ENCODE data around the gene CD46. TPM values are rescaled to one million over a fixed set of nuclear protein-coding genes. Genes with fewer than 3 reads are reported as not detected.

The CD46 gene
- total and polyA plus RNA-seq, 4 experiments from 2014 or later = 171 to 234 (median 196) TPM

DNA sequence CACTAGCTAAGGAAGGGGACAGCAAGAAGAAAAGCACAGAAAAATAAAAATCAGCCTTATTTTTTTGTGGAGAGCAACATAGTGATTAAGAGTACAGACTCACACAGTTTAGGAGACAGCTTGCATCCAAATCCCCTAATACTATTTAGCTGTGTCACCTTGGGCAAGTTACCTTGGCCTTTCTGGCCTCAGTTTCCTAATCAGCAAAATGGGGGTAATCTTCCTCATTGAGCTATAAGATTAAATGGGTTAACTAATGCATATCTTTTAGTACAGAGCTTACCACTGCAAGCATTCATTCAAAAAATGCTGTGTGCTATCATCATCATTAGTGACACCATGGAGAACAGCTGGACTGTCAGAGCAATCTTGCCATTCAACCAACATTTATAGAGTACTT is 77.7 kb downstream of the CD46 start:
- intact Hi-C loops (cut with micrococcal nuclease) = loop anchor here (10.0 kb wide), 1 partner anchor 415 kb away; the partner anchor contains the start of gene PLXNA2
- peaks cover 75 to 95% (median 88%) of the 10 kb centered on the region in 4 donors for H3K4me1 Mint-ChIP-seq
- H3K27me3 ChIP-seq (ENCODE audit: insufficient read depth, low read length) = no peaks in the 10 kb centered on the region
- H3K9me3 ChIP-seq (ENCODE audit: control insufficient read depth in 1 of 2, low read length in 2 of 2) = no peaks in the 10 kb centered on the region
- H3K36me3 Mint-ChIP-seq = peaks cover 0 to 10% of the 10 kb centered on the region in 2 donors
- H3K27ac ChIP-seq (ENCODE audit: low read depth, low read length) = peak overlapping the region; percentile 13
- H3K27ac Mint-ChIP-seq = peak overlapping the region in 6 of 7 donors; percentile 70 to 100 (median 88)
- no peaks in the 10 kb centered on the region for H3K27me3 Mint-ChIP-seq
- H3K9me3 Mint-ChIP-seq = no peaks in the 10 kb centered on the region
- POLR2A ChIA-PET (ENCODE audit: partially characterized antibody) = interaction anchor here (0.5 to 17.7 kb wide), 6 partner anchors 10 to 904 kb away, joined by 3 to 374 read pairs (median 4); no protein-coding TSS in a partner anchor
- no peak overlapping the region for H3K4me3 ChIP-seq (ENCODE audit: low read length in 2 of 2)
- peak overlapping the region in 1 of 8 donors; percentile 23 for H3K4me3 Mint-ChIP-seq
- no peak for DNase-seq
- CTCF ChIA-PET (ENCODE audit: partially characterized antibody) = interaction anchor here (0.7 to 15.6 kb wide), 15 partner anchors 9 to 415 kb away, joined by 3 to 494 read pairs (median 9); partner anchors contain the start of gene PLXNA2
- peaks cover 97% of the 10 kb centered on the region for H3K4me1 ChIP-seq (ENCODE audit: insufficient read depth, low read length)
- no peaks in the 10 kb centered on the region for H3K36me3 ChIP-seq (ENCODE audit: insufficient read depth, low read length)

DNA sequence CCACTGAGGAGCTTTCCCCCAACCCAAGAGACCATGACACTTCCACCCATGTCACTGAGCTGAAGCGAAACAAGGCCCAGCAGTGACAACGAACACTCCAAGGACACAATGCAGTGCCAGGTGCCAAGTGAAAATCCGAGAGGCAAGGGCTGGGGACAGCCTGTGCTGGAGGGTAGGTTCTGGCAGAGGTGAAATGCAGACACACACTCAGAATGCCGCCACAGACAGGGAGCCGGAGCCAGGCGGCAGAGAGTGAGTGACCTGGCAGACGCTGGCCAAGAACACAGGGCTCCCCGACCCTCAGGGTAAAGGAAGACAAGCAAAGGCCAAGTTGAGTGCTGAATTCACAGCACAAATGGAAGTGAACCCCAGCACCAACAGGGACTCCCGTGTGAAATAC is 78.9 kb downstream of the CD46 start:
- no peaks in the 10 kb centered on the region for H3K27me3 Mint-ChIP-seq
- H3K4me1 Mint-ChIP-seq = peaks cover 76 to 95% (median 88%) of the 10 kb centered on the region in 4 donors
- no peaks in the 10 kb centered on the region for H3K9me3 ChIP-seq (ENCODE audit: control insufficient read depth in 1 of 2, low read length in 2 of 2)
- H3K36me3 Mint-ChIP-seq = peaks cover 0 to 21% of the 10 kb centered on the region in 2 donors
- H3K4me3 Mint-ChIP-seq = peak overlapping the region in 3 of 8 donors; percentile 21 to 35 (median 25)
- peak overlapping the region; percentile 93 to 100 (median 99) for H3K27ac Mint-ChIP-seq
- no peak overlapping the region for H3K4me3 ChIP-seq (ENCODE audit: low read length in 2 of 2)
- ChIA-PET CTCF (ENCODE audit: partially characterized antibody) (interaction anchor here (1.2 to 15.6 kb wide), 9 partner anchors 8 to 134 kb away, joined by 4 to 494 read pairs (median 16); no protein-coding TSS in a partner anchor), POLR2A (ENCODE audit: partially characterized antibody) (interaction anchor here (1.2 to 17.7 kb wide), 3 partner anchors 31 to 52 kb away, joined by 3 to 374 read pairs (median 16); no protein-coding TSS in a partner anchor)
- H3K36me3 ChIP-seq (ENCODE audit: insufficient read depth, low read length) = no peaks in the 10 kb centered on the region
- H3K27ac ChIP-seq (ENCODE audit: low read depth, low read length) = peak overlapping the region; percentile 66
- intact Hi-C loops (cut with micrococcal nuclease) = no loop called here
- no peaks in the 10 kb centered on the region for H3K27me3 ChIP-seq (ENCODE audit: insufficient read depth, low read length)
- peaks cover 94% of the 10 kb centered on the region for H3K4me1 ChIP-seq (ENCODE audit: insufficient read depth, low read length)
- no peaks in the 10 kb centered on the region for H3K9me3 Mint-ChIP-seq
- DNase-seq = no peak

DNA sequence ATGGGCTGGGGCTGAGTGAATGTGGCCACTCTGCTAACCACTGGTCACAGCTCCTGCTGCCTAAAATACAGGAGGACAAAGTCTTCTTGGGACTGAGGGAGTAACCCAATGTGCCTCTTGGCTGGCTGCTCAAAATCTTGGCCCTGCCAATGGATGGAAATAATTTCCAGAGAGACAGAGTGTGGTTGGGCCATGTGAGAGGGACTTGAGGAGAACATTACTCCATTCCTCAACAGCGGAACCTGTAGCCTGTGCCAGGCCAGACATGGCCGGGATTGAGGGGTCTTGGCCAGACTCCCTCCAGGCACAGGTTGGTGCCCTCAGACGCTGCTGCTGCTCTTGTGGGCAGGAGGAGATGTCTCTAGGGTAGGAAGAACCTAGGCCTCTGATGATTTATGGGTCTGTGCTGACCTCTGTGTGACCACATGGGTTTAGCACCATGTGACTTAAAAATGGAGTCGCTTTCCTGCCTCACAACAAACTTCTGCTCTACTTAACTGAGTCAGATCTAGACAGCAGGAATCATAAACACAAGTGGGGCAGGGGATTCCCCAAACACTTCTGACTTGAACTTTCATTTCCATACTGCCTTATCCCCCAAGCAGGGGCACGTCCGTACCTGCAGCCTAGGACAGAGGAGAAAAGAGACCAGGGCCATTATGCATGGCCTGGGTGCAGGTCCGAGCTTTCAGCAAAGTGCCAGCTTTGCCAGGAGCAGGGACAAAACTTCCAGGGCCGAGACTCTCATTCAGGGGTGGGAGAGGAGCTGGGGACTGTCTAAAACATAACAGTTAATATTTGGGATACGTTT is 79.9 kb downstream of the CD46 start:
- peaks cover 97% of the 10 kb centered on the region for H3K4me1 ChIP-seq (ENCODE audit: insufficient read depth, low read length)
- Mint-ChIP-seq H3K9me3 (no peaks in the 10 kb centered on the region), H3K27me3 (no peaks in the 10 kb centered on the region), H3K4me3 (peak overlapping the region; percentile 69 to 91 (median 82)), H3K36me3 (peaks cover 3 to 25% of the 10 kb centered on the region in 2 donors), H3K27ac (peak overlapping the region; percentile 93 to 100 (median 97)), H3K4me1 (peaks cover 72 to 95% (median 88%) of the 10 kb centered on the region in 4 donors)
- CTCF ChIA-PET (ENCODE audit: partially characterized antibody) = interaction anchor here (1.1 to 15.6 kb wide), 8 partner anchors 8 to 131 kb away, joined by 3 to 494 read pairs (median 10); no protein-coding TSS in a partner anchor
- POLR2A ChIA-PET (ENCODE audit: partially characterized antibody) = interaction anchor here (1.2 to 17.7 kb wide), 4 partner anchors 8 to 51 kb away, joined by 3 to 374 read pairs (median 12); no protein-coding TSS in a partner anchor
- peak overlapping the region; percentile 66 for H3K27ac ChIP-seq (ENCODE audit: low read depth, low read length)
- H3K36me3 ChIP-seq (ENCODE audit: insufficient read depth, low read length) = peaks cover 1% of the 10 kb centered on the region
- H3K9me3 ChIP-seq (ENCODE audit: control insufficient read depth in 1 of 2, low read length in 2 of 2) = no peaks in the 10 kb centered on the region
- H3K27me3 ChIP-seq (ENCODE audit: insufficient read depth, low read length) = no peaks in the 10 kb centered on the region
- DNase-seq = peak in 4 of 5 donors; percentile 36 to 75 (median 46)
- no peak overlapping the region for H3K4me3 ChIP-seq (ENCODE audit: low read length in 2 of 2)
- intact Hi-C loops (cut with micrococcal nuclease) = no loop called here

DNA sequence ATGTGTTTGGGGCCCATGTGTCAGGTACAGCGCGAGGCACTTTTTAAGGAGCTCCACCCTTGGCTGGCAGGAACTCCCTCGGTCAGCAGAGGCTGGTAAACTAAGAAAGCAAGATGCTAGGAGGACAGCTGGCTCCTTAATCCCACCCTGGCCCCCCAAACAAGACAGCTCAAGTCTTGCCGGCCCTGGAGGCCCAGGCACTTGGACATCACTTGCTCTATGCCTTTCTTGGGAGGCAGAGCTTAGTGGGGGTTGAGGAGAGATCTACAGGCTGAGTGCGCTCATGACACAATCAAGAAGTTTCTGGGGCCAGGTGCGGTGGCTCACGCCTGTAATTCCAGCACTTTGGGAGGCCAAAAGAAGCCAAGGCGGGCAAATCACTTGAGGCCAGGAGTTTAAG is 80.9 kb downstream of the CD46 start:
- intact Hi-C loops (cut with micrococcal nuclease) = no loop called here
- ChIA-PET CTCF (ENCODE audit: partially characterized antibody) (interaction anchor here (1.1 to 15.6 kb wide), 7 partner anchors 9 to 130 kb away, joined by 3 to 494 read pairs (median 6); no protein-coding TSS in a partner anchor), POLR2A (ENCODE audit: partially characterized antibody) (interaction anchor here (0.9 to 17.7 kb wide), 7 partner anchors 9 to 52 kb away, joined by 3 to 374 read pairs (median 4); no protein-coding TSS in a partner anchor)
- H3K36me3 ChIP-seq (ENCODE audit: insufficient read depth, low read length) = peaks cover 7% of the 10 kb centered on the region
- H3K9me3 ChIP-seq (ENCODE audit: control insufficient read depth in 1 of 2, low read length in 2 of 2) = no peaks in the 10 kb centered on the region
- H3K27me3 ChIP-seq (ENCODE audit: insufficient read depth, low read length) = no peaks in the 10 kb centered on the region
- peak overlapping the region; percentile 66 for H3K27ac ChIP-seq (ENCODE audit: low read depth, low read length)
- Mint-ChIP-seq H3K9me3 (no peaks in the 10 kb centered on the region), H3K4me1 (peaks cover 75 to 97% (median 92%) of the 10 kb centered on the region in 4 donors), H3K4me3 (peak overlapping the region in 6 of 8 donors; percentile 71 to 91 (median 84)), H3K27me3 (no peaks in the 10 kb centered on the region), H3K36me3 (peaks cover 3 to 34% of the 10 kb centered on the region in 2 donors), H3K27ac (peak overlapping the region; percentile 93 to 100 (median 97))
- H3K4me1 ChIP-seq (ENCODE audit: insufficient read depth, low read length) = peaks cover 98% of the 10 kb centered on the region
- DNase-seq = no peak
- no peak overlapping the region for H3K4me3 ChIP-seq (ENCODE audit: low read length in 2 of 2)

DNA sequence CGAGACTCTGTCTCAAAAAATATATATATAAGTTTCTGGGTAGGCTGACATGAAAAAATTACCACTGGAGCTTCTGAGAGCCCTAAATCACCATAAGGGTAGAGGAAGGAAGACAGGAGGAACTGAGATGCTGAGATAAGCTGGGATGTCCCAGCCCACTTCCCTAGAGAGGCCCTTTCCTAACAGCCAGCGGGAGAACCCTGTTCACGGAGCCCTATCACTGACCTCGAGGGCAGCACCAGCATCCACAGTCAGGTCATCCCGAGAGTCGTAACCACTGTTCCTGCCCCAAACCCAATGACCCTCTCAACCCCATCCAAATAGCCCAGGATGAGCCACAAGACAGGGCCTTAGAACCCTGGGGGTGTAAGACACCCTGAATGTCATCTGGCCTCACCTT is 81.5 kb downstream of the CD46 start:
- peaks cover 3 to 36% of the 10 kb centered on the region in 2 donors for H3K36me3 Mint-ChIP-seq
- no peaks in the 10 kb centered on the region for H3K9me3 ChIP-seq (ENCODE audit: control insufficient read depth in 1 of 2, low read length in 2 of 2)
- peak overlapping the region; percentile 30 for H3K27ac ChIP-seq (ENCODE audit: low read depth, low read length)
- H3K4me3 Mint-ChIP-seq = peak overlapping the region in 6 of 8 donors; percentile 7 to 87 (median 25)
- CTCF ChIA-PET (ENCODE audit: partially characterized antibody) = interaction anchor here (1.2 to 15.6 kb wide), 6 partner anchors 9 to 52 kb away, joined by 3 to 494 read pairs (median 10); no protein-coding TSS in a partner anchor
- peaks cover 72 to 97% (median 91%) of the 10 kb centered on the region in 4 donors for H3K4me1 Mint-ChIP-seq
- no peaks in the 10 kb centered on the region for H3K9me3 Mint-ChIP-seq
- H3K4me3 ChIP-seq (ENCODE audit: low read length in 2 of 2) = no peak overlapping the region
- peak overlapping the region; percentile 93 to 100 (median 97) for H3K27ac Mint-ChIP-seq
- peaks cover 7% of the 10 kb centered on the region for H3K36me3 ChIP-seq (ENCODE audit: insufficient read depth, low read length)
- peaks cover 98% of the 10 kb centered on the region for H3K4me1 ChIP-seq (ENCODE audit: insufficient read depth, low read length)
- POLR2A ChIA-PET (ENCODE audit: partially characterized antibody) = interaction anchor here (0.9 to 17.7 kb wide), 7 partner anchors 9 to 52 kb away, joined by 3 to 374 read pairs (median 4); no protein-coding TSS in a partner anchor
- no peak for DNase-seq
- H3K27me3 ChIP-seq (ENCODE audit: insufficient read depth, low read length) = no peaks in the 10 kb centered on the region
- H3K27me3 Mint-ChIP-seq = no peaks in the 10 kb centered on the region
- intact Hi-C loops (cut with micrococcal nuclease) = no loop called here

DNA sequence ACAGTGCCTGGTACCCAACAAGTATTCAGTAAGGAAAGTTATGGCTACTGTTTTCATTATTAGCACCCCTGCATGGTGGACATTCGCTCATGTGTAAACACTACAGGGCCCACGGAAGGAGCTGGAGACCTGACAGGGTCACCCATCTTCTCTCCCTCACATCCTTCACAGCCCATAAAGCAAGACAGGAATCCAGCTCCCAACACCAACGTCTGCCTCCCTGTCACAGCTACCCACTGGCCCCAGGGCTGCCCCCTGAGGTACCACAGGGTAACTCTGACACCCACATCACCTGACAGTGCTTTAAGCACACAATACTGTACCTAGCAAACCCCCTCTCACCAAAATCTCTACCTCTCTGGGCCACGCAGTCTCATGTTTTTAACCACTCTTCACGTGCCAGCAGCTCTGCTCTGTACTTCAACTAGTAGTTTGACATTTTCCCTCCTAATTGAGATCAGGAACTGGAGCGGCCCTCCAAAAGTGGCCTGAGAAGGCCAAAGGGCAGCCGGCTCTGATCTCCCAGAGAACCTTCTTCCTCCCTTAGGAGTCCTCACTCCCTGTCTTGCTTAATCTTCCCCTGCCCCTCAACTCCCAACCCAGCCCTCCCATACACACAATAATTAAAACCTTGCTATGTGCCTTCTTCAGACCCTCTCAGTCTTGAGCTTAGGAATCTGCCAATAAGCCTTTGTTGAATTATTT is 82.3 kb downstream of the CD46 start:
- no peak for DNase-seq
- H3K4me1 Mint-ChIP-seq = peaks cover 71 to 97% (median 90%) of the 10 kb centered on the region in 4 donors
- intact Hi-C loops (cut with micrococcal nuclease) = no loop called here
- peaks cover 7 to 41% of the 10 kb centered on the region in 2 donors for H3K36me3 Mint-ChIP-seq
- H3K9me3 Mint-ChIP-seq = no peaks in the 10 kb centered on the region
- ChIA-PET CTCF (ENCODE audit: partially characterized antibody) (interaction anchor here (0.8 to 15.6 kb wide), 7 partner anchors 9 to 129 kb away, joined by 3 to 494 read pairs (median 5); no protein-coding TSS in a partner anchor), POLR2A (ENCODE audit: partially characterized antibody) (interaction anchor here (0.9 to 17.7 kb wide), 7 partner anchors 8 to 51 kb away, joined by 3 to 374 read pairs (median 4); no protein-coding TSS in a partner anchor)
- no peaks in the 10 kb centered on the region for H3K27me3 Mint-ChIP-seq
- Histone ChIP-seq H3K4me3 (ENCODE audit: low read length in 2 of 2) (no peak overlapping the region), H3K27me3 (ENCODE audit: insufficient read depth, low read length) (no peaks in the 10 kb centered on the region), H3K27ac (ENCODE audit: low read depth, low read length) (no peak overlapping the region), H3K36me3 (ENCODE audit: insufficient read depth, low read length) (peaks cover 7% of the 10 kb centered on the region), H3K9me3 (ENCODE audit: control insufficient read depth in 1 of 2, low read length in 2 of 2) (no peaks in the 10 kb centered on the region), H3K4me1 (ENCODE audit: insufficient read depth, low read length) (peaks cover 98% of the 10 kb centered on the region)
- peak overlapping the region; percentile 69 to 99 (median 97) for H3K27ac Mint-ChIP-seq
- H3K4me3 Mint-ChIP-seq = peak overlapping the region in 3 of 8 donors; percentile 18 to 44 (median 40)
